NCI-H2227 treated with DMSO at 0.1 percent for 48 hours (cell line): ENCODE measurements around the gene NIN.
"Not testable (repeated sequence)": the region's sequence is repeated elsewhere in the genome, so short reads cannot be mapped to it uniquely, and the experiment has no call there.

Source experiments
- DNase-seq: peaks from one replicate; lab custom pipeline; 2025; lab: John Stamatoyannopoulos, UW

The NIN gene

GRCh38 chr14:50837850-50838470 is 7.0 kb upstream of the NIN start:
- DNase-seq = no peak

GRCh38 chr14:50837271-50837670 is 6.3 kb upstream of the NIN start:
- no peak for DNase-seq

GRCh38 chr14:50836515-50836914 is 5.6 kb upstream of the NIN start:
- DNase-seq = no peak

- DNase-seq = no peak
These were observed 4.3 kb upstream of the NIN start for GRCh38 chr14:50835280-50835679.

- DNase-seq = no peak
These were observed 3.9 kb upstream of the NIN start for GRCh38 chr14:50834802-50835276.

- no peak for DNase-seq
These were observed 2.1 kb upstream of the NIN start for GRCh38 chr14:50832935-50833630.

GRCh38 chr14:50831726-50832168 is 785 bp upstream of the NIN start:
- peak; percentile 35 for DNase-seq

- peak; percentile 57 for DNase-seq
These were observed 674 bp downstream of the NIN start for GRCh38 chr14:50830044-50830931.

GRCh38 chr14:50829489-50830043 is 1.4 kb downstream of the NIN start:
- no peak for DNase-seq

GRCh38 chr14:50828721-50829488 is 2.1 kb downstream of the NIN start:
- DNase-seq = no peak

GRCh38 chr14:50826681-50827080 is 4.3 kb downstream of the NIN start:
- DNase-seq = no peak

GRCh38 chr14:50825307-50825706 is 5.7 kb downstream of the NIN start:
- no peak for DNase-seq

- DNase-seq = no peak
These were observed 7.0 kb downstream of the NIN start for GRCh38 chr14:50823762-50824636.

- DNase-seq = no peak
These were observed 7.8 kb downstream of the NIN start for GRCh38 chr14:50823051-50823761.

- DNase-seq = no peak
These were observed 8.4 kb downstream of the NIN start for GRCh38 chr14:50822501-50823042.

- no peak for DNase-seq
These were observed 9.2 kb downstream of the NIN start for GRCh38 chr14:50821510-50822464.

- DNase-seq = no peak
These were observed 10.0 kb downstream of the NIN start for GRCh38 chr14:50820786-50821509.

- DNase-seq = not testable (repeated sequence)
These were observed 11.7 kb downstream of the NIN start for GRCh38 chr14:50819303-50819702.
